Umbilical cord (tissue), 2 donors: ENCODE data around the gene KIF7. TPM values are rescaled to one million over a fixed set of nuclear protein-coding genes. Genes with fewer than 3 reads are reported as not detected.
"Not testable (repeated sequence)": the region's sequence is repeated elsewhere in the genome, so short reads cannot be mapped to it uniquely, and the experiment has no call there.

Experiments used
- DNase-seq: peaks from one replicate; pipeline ENCODE4 v3.0.0-alpha.2; 2015; ENCODE audit warnings: low spot score
- total RNA-seq: library from RNA; depleted of rRNA; stranded (reverse); fragments of >200 nt; gene quantifications from one replicate; pipeline ENCODE4 v1.2.3, GENCODE V29; 2014; ENCODE audit warnings: low replicate concordance; ENCODE audit not compliant: insufficient read depth

KIF7 gene
- 8.2 TPM for total RNA-seq

- DNase-seq, result peak; percentile 73
These were observed at the start of gene KIF7 for GRCh38 chr15:89654847-89655805. Gene KIF7, minus strand, starts transcription at chr15:89655467. Its CDS starts 2,537 bp downstream, at chr15:89652930.

- DNase-seq, result no peak
These were observed 49.1 kb upstream of the KIF7 start for GRCh38 chr15:89704411-89704810.

GRCh38 chr15:89695198-89695597 is 39.9 kb upstream of the KIF7 start:
- DNase-seq, result no peak

- DNase-seq, result no peak
These were observed 38.4 kb upstream of the KIF7 start for GRCh38 chr15:89693696-89694095.

- DNase-seq, result no peak
These were observed 37.8 kb upstream of the KIF7 start for GRCh38 chr15:89693091-89693490.

GRCh38 chr15:89690276-89691218 is 35.3 kb upstream of the KIF7 start, which contains the start of the genes PEX11A and WDR93:
Gene PEX11A, minus strand, starts transcription at chr15:89690754. Its CDS starts 122 bp downstream, at chr15:89690632.
Gene WDR93, plus strand, starts transcription at chr15:89690811. Its CDS starts 10,936 bp downstream, at chr15:89701747.
- DNase-seq, result peak; percentile 84

- not testable (repeated sequence) for DNase-seq
These were observed 34.6 kb upstream of the KIF7 start for GRCh38 chr15:89689930-89690275.

- DNase-seq, result no peak
These were observed 31.3 kb upstream of the KIF7 start for GRCh38 chr15:89686522-89686921.

GRCh38 chr15:89685995-89686394 is 30.7 kb upstream of the KIF7 start:
- no peak for DNase-seq

GRCh38 chr15:89681146-89681545 is 25.9 kb upstream of the KIF7 start:
- no peak for DNase-seq

- no peak for DNase-seq
These were observed 25.1 kb upstream of the KIF7 start for GRCh38 chr15:89680282-89680873.

GRCh38 chr15:89679212-89679611 is 23.9 kb upstream of the KIF7 start, which contains the start of gene PLIN1:
Gene PLIN1, minus strand, starts transcription at chr15:89679367. Its CDS starts 1,878 bp downstream, at chr15:89677489.
- DNase-seq, result no peak

GRCh38 chr15:89677381-89677780 is 22.1 kb upstream of the KIF7 start:
- DNase-seq, result no peak

GRCh38 chr15:89675606-89676005 is 20.3 kb upstream of the KIF7 start:
- DNase-seq, result no peak

- no peak for DNase-seq
These were observed 19.3 kb upstream of the KIF7 start for GRCh38 chr15:89674526-89674925.

- no peak for DNase-seq
These were observed 17.9 kb upstream of the KIF7 start for GRCh38 chr15:89673165-89673512.

GRCh38 chr15:89672221-89673164 is 17.2 kb upstream of the KIF7 start:
- DNase-seq, result peak; percentile 70

- DNase-seq, result no peak
These were observed 16.4 kb upstream of the KIF7 start for GRCh38 chr15:89671687-89672086.

GRCh38 chr15:89670971-89671560 is 15.8 kb upstream of the KIF7 start:
- DNase-seq, result no peak

GRCh38 chr15:89669941-89670340 is 14.7 kb upstream of the KIF7 start:
- DNase-seq, result no peak
